HL-60 (cell line): ENCODE measurements around the gene DNAH12.

Experiments
- DNase-seq, 2 experiments: peaks; one replicate each; pipeline ENCODE4 v3.0.0-alpha.2; 2010 to 2020; ENCODE audit warnings: low read depth in 1 of 2, low spot score in 1 of 2
- H3K27ac ChIP-seq: fragments of 250-450 bp; sonication (Bioruptor Pico); replicated peaks from 2 replicates; pipeline ENCODE4 v1.5.1; 2020; ENCODE audit warnings: mild to moderate bottlenecking, moderate library complexity
- H3K27me3 ChIP-seq: fragments of 250-450 bp; sonication (Bioruptor Pico); 2 replicates; pipeline ENCODE4 v1.5.1; 2021; ENCODE audit warnings: mild to moderate bottlenecking, moderate library complexity; ENCODE audit not compliant: insufficient read depth, poor library complexity, severe bottlenecking
- H3K4me3 ChIP-seq: replicated peaks from 2 replicates; pipeline ENCODE4 v1.5.1; 2011; ENCODE audit warnings: mild to moderate bottlenecking, control low read depth, low read length; ENCODE audit not compliant: insufficient read depth
- CTCF ChIP-seq: IDR thresholded peaks from one replicate; pipeline ENCODE4 v1.5.1; 2011; ENCODE audit warnings: low read length, control low read depth, inconsistent platforms; ENCODE audit not compliant: insufficient read depth
- GABPA ChIP-seq: IDR thresholded peaks from 2 replicates; pipeline ENCODE4 v1.6.1; 2012; ENCODE audit warnings: low read depth
- POLR2AphosphoS5 ChIP-seq: IDR thresholded peaks from 2 replicates; pipeline ENCODE4 v1.6.1; 2012; ENCODE audit warnings: low read depth
- REST ChIP-seq: IDR thresholded peaks from 2 replicates; pipeline ENCODE4 v1.6.1; 2012; ENCODE audit warnings: low read depth; ENCODE audit not compliant: insufficient replicate concordance
- SPI1 ChIP-seq: IDR thresholded peaks from 2 replicates; pipeline ENCODE4 v1.6.1; 2012; ENCODE audit warnings: low read depth, mild to moderate bottlenecking, borderline replicate concordance

Gene DNAH12

GRCh38 chr3:57569859-57570450 lies 25.8 kb upstream of the DNAH12 start:
- no peaks in the 10 kb centered on the region for H3K27me3 ChIP-seq
- no peak overlapping the region for H3K4me3 ChIP-seq
- TF ChIP-seq GABPA (no peak), CTCF (no peak), SPI1 (no peak), POLR2AphosphoS5 (no peak), REST (no peak)
- H3K27ac ChIP-seq: no peak overlapping the region
- DNase-seq: no peak

- TF ChIP-seq REST: no peak
- H3K27ac ChIP-seq: no peak overlapping the region
- H3K27me3 ChIP-seq: no peaks in the 10 kb centered on the region
- no peak overlapping the region; the same call in 1 of the 2 replicates for H3K4me3 ChIP-seq
- DNase-seq: no peak
Measured at GRCh38 chr3:57559526-57559925, 15.4 kb upstream of the DNAH12 start.

- no peak for TF ChIP-seq REST
- TF ChIP-seq CTCF: no peak
- no peak for TF ChIP-seq GABPA
- TF ChIP-seq POLR2AphosphoS5: no peak; the same call in 1 of the 2 replicates
- TF ChIP-seq SPI1: no peak
- DNase-seq: peak in 1 of 2 experiments; percentile 40
- peak overlapping the region; percentile 96 for H3K4me3 ChIP-seq
- H3K27ac ChIP-seq: peak overlapping the region; percentile 95
- H3K27me3 ChIP-seq: no peaks in the 10 kb centered on the region
Measured at GRCh38 chr3:57557085-57557537, 13.0 kb upstream of the DNAH12 start.
